OCI-LY7 (cell line): ENCODE data around the gene PHACTR1. TPM values are rescaled to one million over a fixed set of nuclear protein-coding genes. Genes with fewer than 3 reads are reported as not detected.

Experiments used
- BruUV-seq: library from RNA; stranded (reverse); fragments of 400-500 nt; replicated peaks from 2 replicates; lab custom pipeline; 2021; lab: Mats Ljungman, UMichigan
- CTCF ChIA-PET: fragments of 300-600 bp; sonication (Branson Sonifier 250); formaldehyde crosslinking; loops from one replicate; lab custom pipeline; 2022; ENCODE audit warnings: antibody characterized with exemption; ENCODE audit not compliant: unreplicated experiment; lab: Charles Lee
- POLR2A ChIA-PET: fragments of 300-600 bp; sonication (Branson Sonifier 250); formaldehyde crosslinking; loops from one replicate; lab custom pipeline; 2022; ENCODE audit warnings: antibody characterized with exemption; lab: Charles Lee
- DNase-seq: peaks from one replicate; pipeline ENCODE4 v3.0.0-alpha.2; 2015; ENCODE audit warnings: low spot score
- H2AFZ ChIP-seq: fragments of 200-600 bp; sonication (generic), shearing (Covaris generic); 2 replicates; pipeline ENCODE4 v1.6.1; 2014; ENCODE audit warnings: mild to moderate bottlenecking, antibody characterized with exemption, low read length, moderate library complexity
- H3K27ac ChIP-seq: fragments of 200-600 bp; sonication (generic); 2 replicates; pipeline ENCODE4 v1.5.1; 2014; ENCODE audit warnings: mixed run types, low read depth, mild to moderate bottlenecking, moderate library complexity, low read length, inconsistent platforms; ENCODE audit not compliant: poor library complexity, severe bottlenecking
- H3K36me3 ChIP-seq: fragments of 200-600 bp; sonication (generic); 2 replicates; pipeline ENCODE4 v1.6.1; 2014; ENCODE audit warnings: mild to moderate bottlenecking, antibody characterized with exemption, low read length, moderate library complexity, mixed read lengths; ENCODE audit not compliant: insufficient read depth
- H3K4me1 ChIP-seq: fragments of 200-600 bp; sonication (generic); 2 replicates; pipeline ENCODE4 v1.5.1; 2014; ENCODE audit warnings: mild to moderate bottlenecking, low read length; ENCODE audit not compliant: insufficient read depth, poor library complexity, severe bottlenecking
- H3K4me2 ChIP-seq: fragments of 200-600 bp; sonication (generic); 2 replicates; pipeline ENCODE4 v1.6.1; 2014; ENCODE audit warnings: mild to moderate bottlenecking, low read length
- H3K4me3 ChIP-seq: fragments of 200-600 bp; sonication (generic); 2 replicates; pipeline ENCODE4 v1.5.1; 2014; ENCODE audit warnings: mild to moderate bottlenecking, low read depth, low read length; ENCODE audit not compliant: poor library complexity, severe bottlenecking
- H3K79me2 ChIP-seq: fragments of 200-600 bp; sonication (generic); 2 replicates; pipeline ENCODE4 v1.6.1; 2016; ENCODE audit warnings: low read depth, mild to moderate bottlenecking, low read length, moderate library complexity, mixed read lengths; ENCODE audit not compliant: insufficient read depth
- H3K9me2 ChIP-seq: fragments of 200-600 bp; sonication (generic); 2 replicates; pipeline ENCODE4 v1.6.1; 2016; ENCODE audit warnings: mild to moderate bottlenecking, low read length, mixed read lengths; ENCODE audit not compliant: insufficient read depth
- H3K9me3 ChIP-seq: fragments of 200-600 bp; sonication (generic); 2 replicates; pipeline ENCODE4 v1.6.1; 2014; ENCODE audit warnings: mild to moderate bottlenecking, mixed run types, low read length, mixed read lengths
- H4K20me1 ChIP-seq: fragments of 200-600 bp; sonication (generic); 2 replicates; pipeline ENCODE4 v1.6.1; 2014; ENCODE audit warnings: mild to moderate bottlenecking, antibody characterized with exemption, low read length, moderate library complexity, mixed read lengths; ENCODE audit not compliant: insufficient read depth
- CTCF ChIP-seq: fragments of 200-600 bp; sonication (generic); conservative IDR thresholded peaks from 2 replicates; pipeline ENCODE4 v1.5.1; 2014; ENCODE audit warnings: mild to moderate bottlenecking, antibody characterized with exemption, low read length, moderate library complexity, mixed read lengths
- EZH2phosphoT487 ChIP-seq: fragments of 200-600 bp; sonication (generic); IDR thresholded peaks from 2 replicates; pipeline ENCODE4 v1.6.1; 2018; ENCODE audit warnings: low read depth, borderline replicate concordance, mild to moderate bottlenecking, mixed run types, antibody characterized with exemption, low read length, moderate library complexity, mixed read lengths
- intact Hi-C: fragments of 100-400 bp; cut with micrococcal nuclease; formaldehyde crosslinking; loops from one replicate; pipeline ENCODE4 v1.10.0; 2022; ENCODE audit not compliant: unreplicated experiment
- total RNA-seq, 2 experiments: library from RNA; depleted of rRNA in 1 of 2; stranded (reverse); fragments of >200 nt in 1 of 2; shearing (Covaris generic) in 1 of 2; gene quantifications; 2 replicates each; pipeline ENCODE4 v1.2.3, GENCODE V29; 2014 to 2022

PHACTR1 gene
- total RNA-seq, 2 experiments from 2014 or later, result 25.1 to 46.6 TPM

GRCh38 chr6:13237318-13237717 lies 520.8 kb downstream of the PHACTR1 start:
- Histone ChIP-seq H4K20me1 (no peaks in the 10 kb centered on the region), H3K27ac (no peak overlapping the region), H3K4me1 (no peaks in the 10 kb centered on the region), H3K9me3 (no peaks in the 10 kb centered on the region), H3K4me3 (no peak overlapping the region), H2AFZ (no peak overlapping the region), H3K4me2 (no peak overlapping the region), H3K36me3 (no peaks in the 10 kb centered on the region), H3K9me2 (no peaks in the 10 kb centered on the region), H3K79me2 (no peaks in the 10 kb centered on the region)
- ChIA-PET POLR2A (no interaction called here), CTCF (no interaction called here)
- no peak for DNase-seq
- BruUV-seq, result no TSS peak
- TF ChIP-seq EZH2phosphoT487, result no peak
- TF ChIP-seq CTCF, result no peak
- intact Hi-C loops, result no loop called here

GRCh38 chr6:13238017-13238416 lies 521.5 kb downstream of the PHACTR1 start:
- Histone ChIP-seq H3K79me2 (no peaks in the 10 kb centered on the region), H3K9me3 (no peaks in the 10 kb centered on the region), H2AFZ (no peak overlapping the region), H3K27ac (no peak overlapping the region), H3K4me3 (no peak overlapping the region), H4K20me1 (no peaks in the 10 kb centered on the region), H3K4me2 (no peak overlapping the region), H3K9me2 (no peaks in the 10 kb centered on the region), H3K4me1 (no peaks in the 10 kb centered on the region), H3K36me3 (no peaks in the 10 kb centered on the region)
- POLR2A ChIA-PET, result no interaction called here
- no TSS peak for BruUV-seq
- DNase-seq, result no peak
- CTCF ChIA-PET, result no interaction called here
- no peak for TF ChIP-seq EZH2phosphoT487
- TF ChIP-seq CTCF, result no peak
- intact Hi-C loops, result no loop called here

- Histone ChIP-seq H4K20me1 (no peaks in the 10 kb centered on the region), H2AFZ (no peak overlapping the region), H3K9me3 (no peaks in the 10 kb centered on the region), H3K4me2 (no peak overlapping the region), H3K27ac (no peak overlapping the region), H3K4me1 (no peaks in the 10 kb centered on the region), H3K4me3 (no peak overlapping the region), H3K36me3 (no peaks in the 10 kb centered on the region), H3K9me2 (no peaks in the 10 kb centered on the region), H3K79me2 (no peaks in the 10 kb centered on the region)
- ChIA-PET POLR2A (interaction anchor here (1.0 kb wide), 1 partner anchor 12 kb away, joined by 3 read pairs; no protein-coding TSS in a partner anchor), CTCF (interaction anchor here (0.6 kb wide), 1 partner anchor 47 kb away, joined by 3 read pairs; no protein-coding TSS in a partner anchor)
- TF ChIP-seq EZH2phosphoT487, result no peak
- TF ChIP-seq CTCF, result no peak
- DNase-seq, result no peak
- intact Hi-C loops, result no loop called here
- BruUV-seq, result no TSS peak
Observed at GRCh38 chr6:13238640-13239216, 522.2 kb downstream of the PHACTR1 start.
